Neural cell (in vitro differentiated cells): ENCODE data around the gene THADA. TPM values are rescaled to one million over a fixed set of nuclear protein-coding genes. Genes with fewer than 3 reads are reported as not detected.

Source experiments
- H2AFZ ChIP-seq: fragments of 200-600, 300-800 bp; sonication (generic), shearing (Covaris generic); 2 replicates; pipeline ENCODE4 v1.6.0; 2014; ENCODE audit warnings: low read depth, mild to moderate bottlenecking, antibody characterized with exemption, low read length, moderate library complexity
- H3F3A ChIP-seq: fragments of 200-600 bp; shearing (Covaris generic); 2 replicates; pipeline ENCODE4 v1.6.1; 2016; ENCODE audit warnings: mild to moderate bottlenecking, moderate library complexity, mixed read lengths, antibody characterized with exemption, low read length; ENCODE audit not compliant: insufficient read depth, poor library complexity, severe bottlenecking
- H3K27ac ChIP-seq: fragments of 200-600, 300-800 bp; sonication (generic), shearing (Covaris generic); 2 replicates; pipeline ENCODE4 v1.5.1; 2014; ENCODE audit warnings: mild to moderate bottlenecking, low read length, moderate library complexity
- H3K27me3 ChIP-seq: fragments of 300-800, 200-600 bp; sonication (generic), shearing (Covaris generic); 2 replicates; pipeline ENCODE4 v1.6.0; 2014; ENCODE audit warnings: mild to moderate bottlenecking, low read depth, low read length, moderate library complexity; ENCODE audit not compliant: insufficient read depth
- H3K36me3 ChIP-seq: fragments of 300-800, 200-600 bp; sonication (generic), shearing (Covaris generic); 2 replicates; pipeline ENCODE4 v1.5.1; 2014; ENCODE audit warnings: mild to moderate bottlenecking, antibody characterized with exemption, low read length, moderate library complexity; ENCODE audit not compliant: insufficient read depth
- H3K4me2 ChIP-seq: fragments of 300-800, 200-600 bp; sonication (generic), shearing (Covaris generic); 2 replicates; pipeline ENCODE4 v1.6.0; 2014; ENCODE audit warnings: mild to moderate bottlenecking, low read length
- H3K4me3 ChIP-seq: fragments of 300-800, 200-600 bp; sonication (generic), shearing (Covaris generic); 2 replicates; pipeline ENCODE4 v1.5.1; 2014; ENCODE audit warnings: mild to moderate bottlenecking, low read length, moderate library complexity
- H3K79me2 ChIP-seq: fragments of 200-600 bp; shearing (Covaris generic); replicated peaks from 2 replicates; pipeline ENCODE4 v1.6.0; 2014; ENCODE audit warnings: mild to moderate bottlenecking, low read length, moderate library complexity; ENCODE audit not compliant: insufficient read depth
- H3K9ac ChIP-seq: fragments of 300-800, 200-600 bp; sonication (generic), shearing (Covaris generic); 2 replicates; pipeline ENCODE4 v1.6.1; 2016; ENCODE audit warnings: mild to moderate bottlenecking, low read length, mixed read lengths
- H3K9me2 ChIP-seq: fragments of 200-600 bp; shearing (Covaris generic); 2 replicates; pipeline ENCODE4 v1.6.1; 2016; ENCODE audit warnings: mild to moderate bottlenecking, low read length, mixed read lengths; ENCODE audit not compliant: insufficient read depth
- H3K9me3 ChIP-seq: fragments of 200-600, 300-800 bp; sonication (generic), shearing (Covaris generic); 2 replicates; pipeline ENCODE4 v1.6.1; 2016; ENCODE audit warnings: mild to moderate bottlenecking, mixed run types, low read length, moderate library complexity, mixed read lengths
- H4K20me1 ChIP-seq: fragments of 200-600 bp; shearing (Covaris generic); 2 replicates; pipeline ENCODE4 v1.6.1; 2016; ENCODE audit warnings: mild to moderate bottlenecking, mixed run types; ENCODE audit not compliant: insufficient read depth
- EP300 ChIP-seq: fragments of 450-650 bp; conservative IDR thresholded peaks from 2 replicates; pipeline ENCODE4 v1.6.1; 2014; ENCODE audit warnings: antibody characterized with exemption, mild to moderate bottlenecking, moderate library complexity; ENCODE audit not compliant: poor library complexity, severe bottlenecking
- EZH2 ChIP-seq: fragments of 200-600, 300-800 bp; shearing (Covaris generic), sonication (generic); IDR thresholded peaks from 2 replicates; pipeline ENCODE4 v1.6.1; 2014; ENCODE audit warnings: antibody characterized with exemption, low read length, borderline replicate concordance, mild to moderate bottlenecking; ENCODE audit not compliant: insufficient read depth, poor library complexity, severe bottlenecking
- MXI1 ChIP-seq: fragments of 450-650 bp; conservative IDR thresholded peaks from 2 replicates; pipeline ENCODE4 v1.6.1; 2014; ENCODE audit warnings: antibody characterized with exemption, mild to moderate bottlenecking; ENCODE audit not compliant: poor library complexity, severe bottlenecking
- POLR2AphosphoS5 ChIP-seq: IDR thresholded peaks from 2 replicates; pipeline ENCODE4 v1.6.1; 2012
- RAD21 ChIP-seq: fragments of 450-650 bp; conservative IDR thresholded peaks from 2 replicates; pipeline ENCODE4 v1.6.1; 2014; ENCODE audit warnings: antibody characterized with exemption, mild to moderate bottlenecking, moderate library complexity
- SMC3 ChIP-seq: fragments of 450-650 bp; conservative IDR thresholded peaks from 2 replicates; pipeline ENCODE4 v1.6.1; 2014; ENCODE audit warnings: antibody characterized with exemption, mild to moderate bottlenecking, moderate library complexity; ENCODE audit not compliant: poor library complexity
- TAF1 ChIP-seq: IDR thresholded peaks from 2 replicates; pipeline ENCODE4 v1.6.1; 2012; ENCODE audit warnings: low read depth
- polyA plus RNA-seq: library from polyadenylated mRNA; depleted of rRNA; stranded (reverse); fragments of >200 nt; gene quantifications from 2 replicates; pipeline ENCODE4 v1.2.3, GENCODE V29; 2014
- TF ChIP-seq, protein P1 (sequence below): IDR thresholded peaks from 2 replicates; pipeline ENCODE4 v1.6.1; 2012; ENCODE audit warnings: borderline replicate concordance
- TF ChIP-seq, protein P2 (sequence below): fragments of 450-650 bp; IDR thresholded peaks from 2 replicates; pipeline ENCODE4 v1.5.1; 2014; ENCODE audit warnings: antibody characterized with exemption, mild to moderate bottlenecking, moderate library complexity; ENCODE audit not compliant: poor library complexity, severe bottlenecking

THADA gene
- polyA plus RNA-seq, 1 donor from 2014 or later, result 8.5 TPM

DNA sequence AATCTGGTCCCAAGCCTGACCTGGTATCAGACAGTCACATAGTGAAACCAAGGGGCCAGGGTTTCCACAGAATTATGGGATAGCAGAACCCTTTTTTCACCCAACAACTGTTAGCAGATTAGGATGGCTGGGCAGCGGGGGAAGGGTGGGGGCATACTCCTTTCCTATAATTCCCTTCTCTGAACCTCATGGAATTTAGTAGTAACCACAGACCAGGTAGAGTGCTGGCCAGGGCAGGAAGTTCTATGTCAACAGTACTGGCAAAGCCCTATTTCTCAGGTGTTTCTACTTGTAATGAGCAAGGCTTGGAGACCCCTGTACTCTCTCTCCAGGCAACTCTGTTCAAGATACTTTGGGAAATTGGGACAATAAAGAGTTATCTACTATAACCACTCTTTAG lies 174.6 kb downstream of the THADA start:
- no peaks in the 10 kb centered on the region for H3K36me3 ChIP-seq
- no peaks in the 10 kb centered on the region for H3K9me3 ChIP-seq
- no peaks in the 10 kb centered on the region for H3F3A ChIP-seq
- H3K27me3 ChIP-seq, result no peaks in the 10 kb centered on the region
- no peak overlapping the region for H3K9ac ChIP-seq
- H3K79me2 ChIP-seq, result no peaks in the 10 kb centered on the region
- H3K4me2 ChIP-seq, result no peak overlapping the region
- no peak for TF ChIP-seq MXI1
- no peak overlapping the region for H3K27ac ChIP-seq
- no peak overlapping the region for H3K4me3 ChIP-seq
- H4K20me1 ChIP-seq, result no peaks in the 10 kb centered on the region
- no peaks in the 10 kb centered on the region for H3K9me2 ChIP-seq
- no peak overlapping the region for H2AFZ ChIP-seq

DNA sequence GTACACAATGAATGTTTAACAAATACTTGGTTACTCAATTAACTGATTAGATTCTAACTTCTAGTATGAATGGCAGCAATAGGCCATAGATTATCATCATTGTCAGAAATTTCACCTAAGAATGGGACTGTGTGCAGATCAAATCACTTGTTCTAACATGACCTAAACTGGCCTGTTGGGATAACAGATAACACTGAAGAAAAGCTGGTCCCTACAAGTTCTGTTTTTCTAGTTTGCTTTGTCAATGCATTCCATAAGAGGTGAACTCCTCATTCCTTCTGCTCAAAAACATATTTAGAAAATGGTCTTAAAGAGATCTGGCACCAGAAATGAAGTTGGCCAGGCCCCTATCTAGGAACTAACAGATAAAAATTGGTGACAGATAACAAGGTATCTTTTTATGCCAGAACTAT lies 175.4 kb downstream of the THADA start:
- no peak overlapping the region for H3K9ac ChIP-seq
- no peaks in the 10 kb centered on the region for H3K27me3 ChIP-seq
- no peak for TF ChIP-seq MXI1
- TF ChIP-seq, protein P1, sequence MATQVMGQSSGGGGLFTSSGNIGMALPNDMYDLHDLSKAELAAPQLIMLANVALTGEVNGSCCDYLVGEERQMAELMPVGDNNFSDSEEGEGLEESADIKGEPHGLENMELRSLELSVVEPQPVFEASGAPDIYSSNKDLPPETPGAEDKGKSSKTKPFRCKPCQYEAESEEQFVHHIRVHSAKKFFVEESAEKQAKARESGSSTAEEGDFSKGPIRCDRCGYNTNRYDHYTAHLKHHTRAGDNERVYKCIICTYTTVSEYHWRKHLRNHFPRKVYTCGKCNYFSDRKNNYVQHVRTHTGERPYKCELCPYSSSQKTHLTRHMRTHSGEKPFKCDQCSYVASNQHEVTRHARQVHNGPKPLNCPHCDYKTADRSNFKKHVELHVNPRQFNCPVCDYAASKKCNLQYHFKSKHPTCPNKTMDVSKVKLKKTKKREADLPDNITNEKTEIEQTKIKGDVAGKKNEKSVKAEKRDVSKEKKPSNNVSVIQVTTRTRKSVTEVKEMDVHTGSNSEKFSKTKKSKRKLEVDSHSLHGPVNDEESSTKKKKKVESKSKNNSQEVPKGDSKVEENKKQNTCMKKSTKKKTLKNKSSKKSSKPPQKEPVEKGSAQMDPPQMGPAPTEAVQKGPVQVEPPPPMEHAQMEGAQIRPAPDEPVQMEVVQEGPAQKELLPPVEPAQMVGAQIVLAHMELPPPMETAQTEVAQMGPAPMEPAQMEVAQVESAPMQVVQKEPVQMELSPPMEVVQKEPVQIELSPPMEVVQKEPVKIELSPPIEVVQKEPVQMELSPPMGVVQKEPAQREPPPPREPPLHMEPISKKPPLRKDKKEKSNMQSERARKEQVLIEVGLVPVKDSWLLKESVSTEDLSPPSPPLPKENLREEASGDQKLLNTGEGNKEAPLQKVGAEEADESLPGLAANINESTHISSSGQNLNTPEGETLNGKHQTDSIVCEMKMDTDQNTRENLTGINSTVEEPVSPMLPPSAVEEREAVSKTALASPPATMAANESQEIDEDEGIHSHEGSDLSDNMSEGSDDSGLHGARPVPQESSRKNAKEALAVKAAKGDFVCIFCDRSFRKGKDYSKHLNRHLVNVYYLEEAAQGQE, result no peak
- TF ChIP-seq, protein P2, sequence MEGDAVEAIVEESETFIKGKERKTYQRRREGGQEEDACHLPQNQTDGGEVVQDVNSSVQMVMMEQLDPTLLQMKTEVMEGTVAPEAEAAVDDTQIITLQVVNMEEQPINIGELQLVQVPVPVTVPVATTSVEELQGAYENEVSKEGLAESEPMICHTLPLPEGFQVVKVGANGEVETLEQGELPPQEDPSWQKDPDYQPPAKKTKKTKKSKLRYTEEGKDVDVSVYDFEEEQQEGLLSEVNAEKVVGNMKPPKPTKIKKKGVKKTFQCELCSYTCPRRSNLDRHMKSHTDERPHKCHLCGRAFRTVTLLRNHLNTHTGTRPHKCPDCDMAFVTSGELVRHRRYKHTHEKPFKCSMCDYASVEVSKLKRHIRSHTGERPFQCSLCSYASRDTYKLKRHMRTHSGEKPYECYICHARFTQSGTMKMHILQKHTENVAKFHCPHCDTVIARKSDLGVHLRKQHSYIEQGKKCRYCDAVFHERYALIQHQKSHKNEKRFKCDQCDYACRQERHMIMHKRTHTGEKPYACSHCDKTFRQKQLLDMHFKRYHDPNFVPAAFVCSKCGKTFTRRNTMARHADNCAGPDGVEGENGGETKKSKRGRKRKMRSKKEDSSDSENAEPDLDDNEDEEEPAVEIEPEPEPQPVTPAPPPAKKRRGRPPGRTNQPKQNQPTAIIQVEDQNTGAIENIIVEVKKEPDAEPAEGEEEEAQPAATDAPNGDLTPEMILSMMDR, result no peak
- no peak for TF ChIP-seq EP300
- no peak for TF ChIP-seq EZH2
- no peak for TF ChIP-seq TAF1
- no peak for TF ChIP-seq POLR2AphosphoS5
- no peak for TF ChIP-seq SMC3
- TF ChIP-seq RAD21, result no peak
- no peaks in the 10 kb centered on the region for H3K9me3 ChIP-seq
- no peaks in the 10 kb centered on the region for H3K9me2 ChIP-seq
- no peaks in the 10 kb centered on the region for H4K20me1 ChIP-seq
- H3F3A ChIP-seq, result no peaks in the 10 kb centered on the region
- H3K79me2 ChIP-seq, result no peaks in the 10 kb centered on the region
- H3K4me3 ChIP-seq, result no peak overlapping the region
- H3K36me3 ChIP-seq, result no peaks in the 10 kb centered on the region
- no peak overlapping the region for H3K27ac ChIP-seq
- H3K4me2 ChIP-seq, result no peak overlapping the region
- no peak overlapping the region for H2AFZ ChIP-seq

DNA sequence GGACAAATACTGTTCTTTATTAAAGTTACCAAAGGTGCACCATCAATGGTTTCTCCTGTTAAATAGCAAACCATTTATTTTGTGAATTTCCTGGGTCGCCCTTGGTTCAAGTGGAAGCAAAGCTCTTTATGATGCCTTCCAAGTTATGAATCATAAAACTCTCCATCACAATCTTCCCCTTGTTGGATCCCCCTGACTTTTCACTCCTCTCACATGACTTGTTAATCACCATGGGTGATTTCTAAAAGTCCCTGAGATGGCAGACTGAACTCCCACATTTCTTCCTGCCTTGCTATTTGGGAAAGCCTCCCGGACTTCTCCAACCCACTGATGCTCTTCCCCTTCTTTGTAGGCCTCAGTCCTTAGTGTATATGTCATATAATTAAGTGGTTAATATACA lies 176.0 kb downstream of the THADA start:
- TF ChIP-seq SMC3, result no peak
- no peak for TF ChIP-seq RAD21
- TF ChIP-seq, protein P1, result no peak
- TF ChIP-seq EP300, result no peak
- TF ChIP-seq EZH2, result no peak
- TF ChIP-seq, protein P2, result no peak
- no peak for TF ChIP-seq MXI1
- TF ChIP-seq POLR2AphosphoS5, result no peak
- TF ChIP-seq TAF1, result no peak
- H3K27ac ChIP-seq, result no peak overlapping the region

More for the DNA sequence above, 176.0 kb downstream of the THADA start:
- no peaks in the 10 kb centered on the region for H3F3A ChIP-seq
- no peak overlapping the region for H3K9ac ChIP-seq
- H3K4me2 ChIP-seq, result no peak overlapping the region
- no peaks in the 10 kb centered on the region for H3K27me3 ChIP-seq
- H4K20me1 ChIP-seq, result no peaks in the 10 kb centered on the region
- H3K79me2 ChIP-seq, result no peaks in the 10 kb centered on the region
- no peaks in the 10 kb centered on the region for H3K36me3 ChIP-seq
- no peak overlapping the region for H3K4me3 ChIP-seq
- H3K9me2 ChIP-seq, result no peaks in the 10 kb centered on the region
- H3K9me3 ChIP-seq, result no peaks in the 10 kb centered on the region
- no peak overlapping the region for H2AFZ ChIP-seq
